Adrenal gland (tissue), 12 donors: ENCODE data around the gene BBS1. TPM values are rescaled to one million over a fixed set of nuclear protein-coding genes. Genes with fewer than 3 reads are reported as not detected.

Source experiments
- DNase-seq, 7 donors: peaks; one replicate each; pipeline ENCODE4 v3.0.0-alpha.2; 2019 to 2020
- H3K27ac ChIP-seq, 5 donors: fragments of 200-600 bp; sonication (generic) in 4 of 5; 1 replicate in 3 of 5; 2 replicates in 2 of 5; pipeline versions ENCODE4 v1.5.1 to v1.8.0; 2016 to 2020; ENCODE audit warnings: mild to moderate bottlenecking in 1 of 5
- H3K27me3 ChIP-seq: fragments of 200-600 bp; 2 replicates; pipeline ENCODE4 v1.8.0; 2021
- H3K36me3 ChIP-seq, 2 donors: fragments of 200-600 bp; replicated peaks in 1 of 2; 1 replicate in 1 of 2; 2 replicates in 1 of 2; pipeline versions ENCODE4 v1.5.1 to v1.8.0; 2018 to 2022
- H3K4me1 ChIP-seq, 2 donors: fragments of 200-600 bp; replicated peaks in 1 of 2; 1 replicate in 1 of 2; 2 replicates in 1 of 2; pipeline versions ENCODE4 v1.5.1 to v1.8.0; 2018 to 2021
- H3K4me3 ChIP-seq, 4 donors: fragments of 200-600 bp; sonication (generic) in 3 of 4; one replicate each; pipeline ENCODE4 v1.5.1; 2016 to 2018
- H3K9me3 ChIP-seq, 3 donors: fragments of 200-600 bp; sonication (generic) in 1 of 3; replicated peaks in 1 of 3; 1 replicate in 2 of 3; 2 replicates in 1 of 3; pipeline versions ENCODE4 v1.5.1 to v1.8.0; 2016 to 2021
- POLR2A ChIP-seq, 2 donors: fragments of 450-650 bp; IDR thresholded peaks; one replicate each; pipeline ENCODE4 v1.6.1; 2017; ENCODE audit warnings: antibody characterized with exemption in 2 of 2, mild to moderate bottlenecking in 2 of 2, moderate library complexity in 1 of 2
- WGBS, 4 donors: extraction: QIAGEN DNeasy Blood & Tissue Kit in 2 of 4; methylation state at CpG; one replicate each; pipeline versions ENCODE4 v1.1.5 to v1.1.7; 2013 to 2017; 5-methylcytosine and 5-hydroxymethylcytosine counted together
- intact Hi-C, 2 donors: fragments of 100-400 bp; cut with DNase I; formaldehyde crosslinking; loops; one replicate each; pipeline versions ENCODE4 v1.14.1 to v1.15.0; 2022 to 2023
- polyA plus RNA-seq, 3 donors: library from polyadenylated mRNA; stranded (reverse); fragments of 200-250 nt in 2 of 3; fragments of 350-450 nt in 1 of 3; fragmentation: Illumina TruSeq in 1 of 3; extraction: RNeasy Lipid Tissue Mini Kit (QIAGEN cat#74804) in 1 of 3; gene quantifications; one replicate each; pipeline ENCODE4 v1.2.3, GENCODE V29; 2013 to 2014
- total RNA-seq, 9 donors: library from RNA; depleted of rRNA in 4 of 9; stranded (reverse); fragments of >200 nt in 4 of 9; fragments of 120-200 nt in 1 of 9; fragmentation: NEBNext Ultra II Directional in 1 of 9; extraction: Animal tissue kit (Norgen Biotek cat#: 25700) in 1 of 9; gene quantifications; one replicate each; pipeline versions ENCODE4 v1.1.0 to v1.2.4, GENCODE V29; 2013 to 2023
- TF ChIP-seq, protein P1 (sequence below), 6 experiments: fragments of 450-650 bp in 4 of 6; fragments of 200-600 bp in 2 of 6; sonication (generic) in 1 of 6; IDR thresholded peaks; 1 replicate in 5 of 6; 2 replicates in 1 of 6; pipeline versions ENCODE4 v1.5.1 to v1.8.0; 2016 to 2021; ENCODE audit warnings: antibody characterized with exemption in 6 of 6, mild to moderate bottlenecking in 2 of 6, moderate library complexity in 1 of 6
- donor health status: healthy with polysubstance abuse.
- donor health status: Bipolar disorder and iron deficiency.
- donor health status: DM: yes; HTN: yes; CAD: no.
- donor health status: DM: no; HTN: no; CAD: no.
- donor health status: DM: no; HTN: no; CAD: no.
- donor health status: DM: yes; HTN: yes; CAD: no.

The BBS1 gene
- total and polyA plus RNA-seq, 12 donors: 24.1 to 132 (median 50.5) TPM

DNA sequence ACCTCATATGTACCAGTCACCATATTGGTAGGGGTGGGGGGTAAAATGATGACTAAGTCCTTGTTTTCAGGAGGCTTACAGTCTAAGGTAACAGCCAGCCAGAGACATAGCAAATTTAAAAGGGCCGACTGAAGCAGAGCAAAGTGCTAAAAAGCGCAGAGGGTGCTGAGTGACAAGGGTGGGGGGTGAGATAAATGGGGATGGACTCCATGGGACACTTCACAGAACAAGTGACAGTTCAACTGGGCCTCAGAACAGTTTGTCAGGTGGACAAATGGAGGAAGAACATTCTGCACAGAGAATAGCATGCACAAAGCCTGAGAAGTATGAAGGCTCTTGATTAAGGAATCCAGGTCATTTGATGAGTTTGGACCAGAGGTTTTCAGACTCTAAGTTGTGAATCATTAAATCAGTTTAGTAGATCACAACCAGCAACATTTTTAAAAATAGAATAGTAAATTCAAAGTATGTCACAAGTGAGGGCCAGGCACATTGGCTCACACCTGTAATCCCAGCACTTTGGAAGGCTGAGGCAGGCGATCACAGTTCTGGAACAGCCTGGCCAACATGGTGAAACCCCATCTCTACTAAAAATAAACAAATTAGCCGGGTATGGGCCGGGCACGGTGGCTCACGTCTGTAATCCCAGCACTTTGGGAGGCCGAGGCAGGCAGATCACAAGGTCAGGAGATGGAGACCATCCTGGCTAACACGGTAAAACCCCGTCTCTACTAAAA, 14.0 kb downstream of the BBS1 start:
- no peak for DNase-seq
- H3K9me3 ChIP-seq: no peaks in the 10 kb centered on the region
- H3K4me1 ChIP-seq: no peaks in the 10 kb centered on the region
- WGBS, 4 donors: 88 to 95% (median 90%) methylated on average over 10 of the region's 10 CpGs
- H3K36me3 ChIP-seq: peaks cover 0 to 38% of the 10 kb centered on the region in 2 donors
- TF ChIP-seq POLR2A (IDR thresholded peaks at IDR 0.05): no peak
- TF ChIP-seq, protein P1, sequence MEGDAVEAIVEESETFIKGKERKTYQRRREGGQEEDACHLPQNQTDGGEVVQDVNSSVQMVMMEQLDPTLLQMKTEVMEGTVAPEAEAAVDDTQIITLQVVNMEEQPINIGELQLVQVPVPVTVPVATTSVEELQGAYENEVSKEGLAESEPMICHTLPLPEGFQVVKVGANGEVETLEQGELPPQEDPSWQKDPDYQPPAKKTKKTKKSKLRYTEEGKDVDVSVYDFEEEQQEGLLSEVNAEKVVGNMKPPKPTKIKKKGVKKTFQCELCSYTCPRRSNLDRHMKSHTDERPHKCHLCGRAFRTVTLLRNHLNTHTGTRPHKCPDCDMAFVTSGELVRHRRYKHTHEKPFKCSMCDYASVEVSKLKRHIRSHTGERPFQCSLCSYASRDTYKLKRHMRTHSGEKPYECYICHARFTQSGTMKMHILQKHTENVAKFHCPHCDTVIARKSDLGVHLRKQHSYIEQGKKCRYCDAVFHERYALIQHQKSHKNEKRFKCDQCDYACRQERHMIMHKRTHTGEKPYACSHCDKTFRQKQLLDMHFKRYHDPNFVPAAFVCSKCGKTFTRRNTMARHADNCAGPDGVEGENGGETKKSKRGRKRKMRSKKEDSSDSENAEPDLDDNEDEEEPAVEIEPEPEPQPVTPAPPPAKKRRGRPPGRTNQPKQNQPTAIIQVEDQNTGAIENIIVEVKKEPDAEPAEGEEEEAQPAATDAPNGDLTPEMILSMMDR (IDR thresholded peaks at IDR 0.05): no peak
- no peaks in the 10 kb centered on the region for H3K27me3 ChIP-seq
- no peak overlapping the region for H3K27ac ChIP-seq
- intact Hi-C loops: no loop called here
- H3K4me3 ChIP-seq: no peak overlapping the region

DNA sequence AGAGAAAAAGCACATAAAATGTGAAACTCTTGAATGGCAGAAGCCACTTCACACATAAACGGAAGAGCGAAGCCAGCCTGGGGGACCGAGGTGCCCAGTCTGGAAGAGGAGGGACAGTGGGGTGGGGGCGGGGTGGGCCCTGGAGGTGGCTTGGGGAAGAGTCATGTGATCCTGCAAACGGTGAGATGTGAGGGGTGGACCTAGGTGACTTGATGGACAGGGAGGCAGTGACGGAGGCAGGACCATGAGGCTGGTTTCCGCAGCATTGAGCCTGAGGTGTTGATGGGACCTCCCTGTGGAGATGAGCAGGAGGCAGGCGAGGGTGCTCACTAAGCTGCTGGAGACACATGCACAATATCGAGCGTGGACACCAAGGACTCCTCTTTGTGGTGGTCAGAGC, 18.6 kb downstream of the BBS1 start:
- Histone ChIP-seq H3K27ac (no peak overlapping the region), H3K9me3 (no peaks in the 10 kb centered on the region), H3K4me1 (no peaks in the 10 kb centered on the region), H3K4me3 (no peak overlapping the region), H3K27me3 (no peaks in the 10 kb centered on the region), H3K36me3 (no peaks in the 10 kb centered on the region)
- no peak for TF ChIP-seq POLR2A (IDR thresholded peaks at IDR 0.05)
- TF ChIP-seq, protein P1 (IDR thresholded peaks at IDR 0.05): no peak
- intact Hi-C loops: no loop called here
- DNase-seq: no peak
- WGBS, 4 donors: 81 to 84% (median 83%) methylated on average over 10 of the region's 10 CpGs

DNA sequence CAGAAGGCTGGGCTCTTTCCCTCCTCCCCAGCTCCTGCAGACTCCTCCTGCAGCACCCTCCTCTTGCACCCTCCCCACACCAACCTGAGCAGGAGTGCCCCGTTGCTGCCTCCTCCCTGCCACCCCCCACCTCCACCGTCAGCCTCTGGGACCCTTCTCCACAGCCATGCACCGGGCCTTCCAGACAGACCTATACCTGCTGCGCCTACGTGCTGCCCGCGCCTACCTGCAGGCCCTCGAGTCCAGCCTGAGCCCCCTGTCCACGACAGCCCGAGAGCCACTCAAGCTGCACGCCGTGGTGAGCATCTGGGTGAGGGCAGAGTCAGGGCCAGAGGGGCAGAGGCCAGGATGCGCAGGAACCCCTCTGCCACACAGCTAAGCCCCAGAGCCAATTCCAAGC, 19.2 kb downstream of the BBS1 start:
- WGBS, 4 donors: 83 to 93% (median 91%) methylated on average over 2 to 13 of the region's 13 CpGs
- H3K4me3 ChIP-seq: no peak overlapping the region
- intact Hi-C loops: no loop called here
- H3K9me3 ChIP-seq: no peaks in the 10 kb centered on the region
- H3K27me3 ChIP-seq: no peaks in the 10 kb centered on the region
- no peaks in the 10 kb centered on the region for H3K4me1 ChIP-seq
- no peaks in the 10 kb centered on the region for H3K36me3 ChIP-seq
- no peak overlapping the region for H3K27ac ChIP-seq
- TF ChIP-seq, protein P1 (IDR thresholded peaks at IDR 0.05): no peak
- TF ChIP-seq POLR2A (IDR thresholded peaks at IDR 0.05): no peak
- no peak for DNase-seq

DNA sequence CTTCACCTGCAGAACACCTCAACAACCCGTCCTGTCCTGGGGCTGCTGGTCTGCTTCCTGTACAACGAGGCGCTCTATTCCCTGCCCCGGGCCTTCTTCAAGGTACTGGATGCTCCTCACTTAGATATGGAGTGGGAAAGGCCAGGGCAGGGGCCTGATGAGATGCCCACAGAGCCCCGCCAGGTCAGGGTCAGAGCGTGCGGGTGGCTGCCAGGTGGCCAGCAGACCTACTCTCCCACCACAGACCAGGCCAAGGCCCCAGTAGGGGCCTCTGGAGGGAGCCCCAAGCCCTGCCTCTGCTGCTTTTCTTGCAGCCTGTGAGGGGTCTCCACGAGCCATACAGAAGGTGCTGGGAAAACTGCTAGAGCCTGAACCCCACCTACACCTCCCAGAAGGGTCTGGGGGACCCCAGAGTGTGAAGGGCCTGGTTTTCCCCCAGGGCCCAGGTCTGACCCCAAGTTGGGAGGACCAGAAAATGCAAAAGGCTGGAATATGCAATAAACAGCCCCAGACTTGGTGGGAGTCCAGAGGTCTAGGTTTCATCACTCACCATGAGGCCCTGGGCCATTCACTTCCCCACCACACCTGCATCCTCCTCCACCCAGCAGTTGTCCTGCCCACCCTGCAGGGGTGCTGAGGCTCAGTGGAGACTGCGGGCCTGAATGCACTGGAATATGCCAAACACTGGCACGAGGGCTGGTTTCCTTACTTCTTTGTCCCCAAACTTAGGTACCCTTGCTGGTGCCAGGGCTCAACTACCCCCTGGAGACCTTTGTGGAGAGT, 20.7 kb downstream of the BBS1 start:
- H3K4me3 ChIP-seq: no peak overlapping the region
- H3K27me3 ChIP-seq: no peaks in the 10 kb centered on the region
- WGBS, 4 donors: 82 to 97% (median 90%) methylated on average over 5 to 10 of the region's 10 CpGs
- no peaks in the 10 kb centered on the region for H3K9me3 ChIP-seq
- TF ChIP-seq, protein P1 (IDR thresholded peaks at IDR 0.05): no peak
- TF ChIP-seq POLR2A (IDR thresholded peaks at IDR 0.05): no peak
- DNase-seq: no peak
- H3K4me1 ChIP-seq: no peaks in the 10 kb centered on the region
- intact Hi-C loops: no loop called here
- no peak overlapping the region for H3K27ac ChIP-seq
- peaks cover 0 to 4% of the 10 kb centered on the region in 2 donors for H3K36me3 ChIP-seq
